H9 (cell line): ENCODE measurements around the gene DHRS2. TPM values are rescaled to one million over a fixed set of nuclear protein-coding genes. Genes with fewer than 3 reads are reported as not detected.

Experiments
- DNase-seq: peaks from one replicate; pipeline ENCODE4 v3.0.0-alpha.2; 2017
- H2AFZ ChIP-seq: one replicate; pipeline ENCODE4 v1.6.1; 2013; ENCODE audit warnings: mild to moderate bottlenecking, low read length, control low read depth, moderate library complexity
- H2AK5ac ChIP-seq: 2 replicates; pipeline ENCODE4 v1.6.1; 2013; ENCODE audit warnings: low read length, control low read depth, mixed read lengths; ENCODE audit not compliant: insufficient read length
- H2BK120ac ChIP-seq: one replicate; pipeline ENCODE4 v1.6.1; 2013; ENCODE audit warnings: low read depth, mild to moderate bottlenecking, low read length, control low read depth, inconsistent platforms; ENCODE audit not compliant: poor library complexity, severe bottlenecking
- H2BK12ac ChIP-seq: 2 replicates; pipeline ENCODE4 v1.6.1; 2013; ENCODE audit warnings: low read length, control low read depth, mixed read lengths, low read depth; ENCODE audit not compliant: insufficient read length
- H2BK15ac ChIP-seq: 2 replicates; pipeline ENCODE4 v1.6.1; 2013; ENCODE audit warnings: low read depth, low read length, control low read depth
- H2BK20ac ChIP-seq: one replicate; pipeline ENCODE4 v1.6.1; 2013; ENCODE audit warnings: low read depth, mild to moderate bottlenecking, low read length, control low read depth, inconsistent platforms; ENCODE audit not compliant: poor library complexity, severe bottlenecking
- H2BK5ac ChIP-seq: 2 replicates; pipeline ENCODE4 v1.6.1; 2013; ENCODE audit warnings: low read length, control low read depth, mixed read lengths; ENCODE audit not compliant: insufficient read length
- H3K14ac ChIP-seq: 2 replicates; pipeline ENCODE4 v1.6.1; 2013; ENCODE audit warnings: low read length, control low read depth; ENCODE audit not compliant: insufficient read depth
- H3K18ac ChIP-seq: 2 replicates; pipeline ENCODE4 v1.6.1; 2013; ENCODE audit warnings: low read depth, mild to moderate bottlenecking, mixed read lengths, low read length, control low read depth; ENCODE audit not compliant: insufficient read length
- H3K23ac ChIP-seq: 2 replicates; pipeline ENCODE4 v1.6.1; 2013; ENCODE audit warnings: low read length, control low read depth, mixed read lengths, low read depth; ENCODE audit not compliant: insufficient read length
- H3K23me2 ChIP-seq: 2 replicates; pipeline ENCODE4 v1.6.1; 2013; ENCODE audit warnings: low read depth, mild to moderate bottlenecking, mixed read lengths, low read length, control low read depth; ENCODE audit not compliant: insufficient read length, poor library complexity, severe bottlenecking
- H3K27ac ChIP-seq: 2 replicates; pipeline ENCODE4 v1.5.1; 2013; ENCODE audit warnings: low read length, control low read depth, mixed read lengths, low read depth; ENCODE audit not compliant: insufficient read length
- H3K27me3 ChIP-seq: 2 replicates; pipeline ENCODE4 v1.6.1; 2013; ENCODE audit warnings: low read length, control low read depth, inconsistent platforms; ENCODE audit not compliant: insufficient read depth
- H3K4ac ChIP-seq: 2 replicates; pipeline ENCODE4 v1.6.1; 2013; ENCODE audit warnings: low read depth, mild to moderate bottlenecking, control low read depth, inconsistent platforms, low read length, moderate library complexity
- H3K4me1 ChIP-seq: 2 replicates; pipeline ENCODE4 v1.6.1; 2013; ENCODE audit warnings: low read length, control low read depth, inconsistent platforms; ENCODE audit not compliant: insufficient read depth
- H3K4me2 ChIP-seq: 2 replicates; pipeline ENCODE4 v1.6.1; 2013; ENCODE audit warnings: low read length, control low read depth, mixed read lengths; ENCODE audit not compliant: insufficient read length, insufficient read depth
- H3K56ac ChIP-seq: 2 replicates; pipeline ENCODE4 v1.6.1; 2013; ENCODE audit warnings: low read depth, mild to moderate bottlenecking, mixed read lengths, low read length, control low read depth; ENCODE audit not compliant: insufficient read length
- H3K79me1 ChIP-seq: 2 replicates; pipeline ENCODE4 v1.6.1; 2013; ENCODE audit warnings: low read depth, mild to moderate bottlenecking, moderate library complexity, low read length, control low read depth, inconsistent platforms; ENCODE audit not compliant: insufficient read depth, poor library complexity, severe bottlenecking
- H3K79me2 ChIP-seq: 2 replicates; pipeline ENCODE4 v1.6.1; 2013; ENCODE audit warnings: low read length, control low read depth, inconsistent platforms; ENCODE audit not compliant: insufficient read depth
- H3K9ac ChIP-seq: 2 replicates; pipeline ENCODE4 v1.6.1; 2013; ENCODE audit warnings: low read length, control low read depth, mixed read lengths; ENCODE audit not compliant: insufficient read length; ENCODE audit errors: extremely low read depth
- H3K9me3 ChIP-seq: one replicate; pipeline ENCODE4 v1.6.1; 2013; ENCODE audit warnings: low read depth, low read length, inconsistent platforms; ENCODE audit not compliant: control insufficient read depth
- H3T11ph ChIP-seq: one replicate; pipeline ENCODE4 v1.6.1; 2013; ENCODE audit warnings: mild to moderate bottlenecking, low read length, control low read depth, inconsistent platforms
- H4K20me1 ChIP-seq: one replicate; pipeline ENCODE4 v1.6.1; 2013; ENCODE audit not compliant: control insufficient read depth, insufficient read length, insufficient read depth
- H4K5ac ChIP-seq: 2 replicates; pipeline ENCODE4 v1.6.1; 2013; ENCODE audit warnings: low read depth, mild to moderate bottlenecking, mixed read lengths, low read length, control low read depth; ENCODE audit not compliant: insufficient read length
- H4K8ac ChIP-seq: replicated peaks from 2 replicates; pipeline ENCODE4 v1.6.1; 2013; ENCODE audit warnings: low read length, control low read depth, mixed read lengths, low read depth; ENCODE audit not compliant: insufficient read length
- H4K91ac ChIP-seq: 2 replicates; pipeline ENCODE4 v1.6.1; 2013; ENCODE audit warnings: low read depth, mild to moderate bottlenecking, moderate library complexity, mixed read lengths, low read length, control low read depth; ENCODE audit not compliant: insufficient read length
- H3K27ac Mint-ChIP-seq, 3 experiments: 2 replicates in 2 of 3; 3 replicates in 1 of 3; pipeline ENCODE4 v1.8.0; 2020 to 2021; ENCODE audit warnings: mixed read lengths in 3 of 3, mild to moderate bottlenecking in 1 of 3, moderate library complexity in 1 of 3
- H3K27me3 Mint-ChIP-seq: 2 replicates; pipeline ENCODE4 v1.8.0; 2021; ENCODE audit warnings: low read depth, mild to moderate bottlenecking, moderate library complexity, mixed read lengths
- H3K36me3 Mint-ChIP-seq, 3 experiments: 2 replicates in 2 of 3; 3 replicates in 1 of 3; pipeline ENCODE4 v1.8.0; 2020 to 2021; ENCODE audit warnings: low read depth in 3 of 3, mixed read lengths in 3 of 3; ENCODE audit not compliant: insufficient read depth in 1 of 3
- H3K4me1 Mint-ChIP-seq, 2 experiments: 2 replicates each; pipeline ENCODE4 v1.8.0; 2020; ENCODE audit warnings: mixed read lengths in 2 of 2
- H3K4me3 Mint-ChIP-seq, 2 experiments: 2 replicates in 1 of 2; 3 replicates in 1 of 2; pipeline ENCODE4 v1.8.0; 2020 to 2021; ENCODE audit warnings: mild to moderate bottlenecking in 2 of 2, mixed read lengths in 2 of 2, moderate library complexity in 1 of 2
- H3K9me3 Mint-ChIP-seq, 2 experiments: 2 replicates in 1 of 2; 3 replicates in 1 of 2; pipeline ENCODE4 v1.8.0; 2020; ENCODE audit warnings: mild to moderate bottlenecking in 2 of 2, mixed read lengths in 2 of 2, moderate library complexity in 1 of 2
- CTCF ChIP-seq: fragments of 200-600 bp; sonication (generic); conservative IDR thresholded peaks from 3 replicates; pipeline ENCODE4 v1.8.0; 2021; ENCODE audit warnings: antibody characterized with exemption, mild to moderate bottlenecking
- WGBS: extraction: QIAGEN DNeasy Blood & Tissue Kit; methylation state at CpG from one replicate; pipeline ENCODE4 v1.1.7; 2013; ENCODE audit warnings: missing lambda C conversion rate, low lambda C conversion rate, mixed read lengths; ENCODE audit not compliant: insufficient read length; ENCODE audit errors: extremely low coverage; 5-methylcytosine and 5-hydroxymethylcytosine counted together
- total RNA-seq: library from RNA; stranded (reverse); gene quantifications from 2 replicates; pipeline ENCODE4 v1.2.1, GENCODE V29; 2021

The DHRS2 gene
- total RNA-seq, 1 experiment from 2014 or later = 0.66 TPM

- H3K4me2 ChIP-seq = no peak overlapping the region
- TF ChIP-seq CTCF = no peak
- H3K23me2 ChIP-seq = no peaks in the 10 kb centered on the region
- Mint-ChIP-seq H3K27me3 (peaks cover 12% of the 10 kb centered on the region), H3K27ac (peak overlapping the region in 1 of 3 experiments; percentile 13; a peak in 1 of 7 replicates), H3K9me3 (peaks cover 0 to 31% of the 10 kb centered on the region in 2 experiments; a peak in 2 of 5 replicates), H3K4me3 (no peak overlapping the region), H3K4me1 (no peaks in the 10 kb centered on the region), H3K36me3 (no peaks in the 10 kb centered on the region)
- H3T11ph ChIP-seq = no peak overlapping the region
- no peaks in the 10 kb centered on the region for H3K79me1 ChIP-seq
- H3K18ac ChIP-seq = no peak overlapping the region
- H3K4me1 ChIP-seq = no peaks in the 10 kb centered on the region
- H2AFZ ChIP-seq = no peak overlapping the region
- no peak overlapping the region for H3K14ac ChIP-seq
- WGBS = no CpG with 5 or more reads among the region's 5 CpGs
- no peak overlapping the region for H4K91ac ChIP-seq
- no peaks in the 10 kb centered on the region for H3K79me2 ChIP-seq
- no peak overlapping the region for H2BK15ac ChIP-seq
- H4K5ac ChIP-seq = no peak overlapping the region
- no peak overlapping the region for H2BK12ac ChIP-seq
- H3K4ac ChIP-seq = no peak overlapping the region
- H2AK5ac ChIP-seq = no peak overlapping the region
- H2BK20ac ChIP-seq = no peak overlapping the region
- no peak overlapping the region for H2BK120ac ChIP-seq
- no peaks in the 10 kb centered on the region for H3K27me3 ChIP-seq
- H3K23ac ChIP-seq = no peak overlapping the region
- H4K8ac ChIP-seq = no peak overlapping the region
- no peaks in the 10 kb centered on the region for H4K20me1 ChIP-seq
- no peaks in the 10 kb centered on the region for H3K9me3 ChIP-seq
- no peak overlapping the region for H3K56ac ChIP-seq
- no peak overlapping the region for H3K9ac ChIP-seq
- no peak overlapping the region for H3K27ac ChIP-seq
- no peak overlapping the region for H2BK5ac ChIP-seq
- DNase-seq = no peak
These were observed 27.5 kb downstream of the DHRS2 start for GRCh38 chr14:23663711-23664110.
